Panc1 (cell line): ENCODE results near the gene SAMD4B. TPM values are rescaled to one million over a fixed set of nuclear protein-coding genes. Genes with fewer than 3 reads are reported as not detected.
A peak's percentile ranks its signal among the peaks of the same experiment; 100 is the strongest.

ENCODE experiments used
- ATAC-seq: fragments of 200-7000 bp; cut with Tn5 transposase; 2 replicates; pipeline ENCODE4 v1.9.1; 2020; ENCODE audit warnings: mild to moderate bottlenecking, moderate library complexity
- BruUV-seq: library from RNA; stranded (reverse); fragments of 400-500 nt; replicated peaks from 2 replicates; lab custom pipeline; 2021; lab: Mats Ljungman, UMichigan
- CTCF ChIA-PET: fragments of 300-600 bp; sonication (Branson Sonifier 250); formaldehyde crosslinking; loops from one replicate; lab custom pipeline; 2022; ENCODE audit warnings: antibody characterized with exemption; lab: Charles Lee
- POLR2A ChIA-PET: fragments of 300-600 bp; sonication (Branson Sonifier 250); formaldehyde crosslinking; loops from one replicate; lab custom pipeline; 2022; ENCODE audit warnings: antibody characterized with exemption; lab: Charles Lee
- DNase-seq: peaks from one replicate; pipeline ENCODE4 v3.0.0-alpha.2; 2010; ENCODE audit warnings: low read depth, low spot score
- H3K27ac ChIP-seq: 2 replicates; pipeline ENCODE4 v1.5.1; 2011; ENCODE audit warnings: mild to moderate bottlenecking, low read length, inconsistent platforms
- H3K27me3 ChIP-seq: fragments of 200-500 bp; sonication (Bioruptor generic); 2 replicates; pipeline ENCODE4 v1.6.0; 2014; ENCODE audit warnings: low read length, inconsistent platforms; ENCODE audit not compliant: control insufficient read depth, insufficient read depth
- H3K36me3 ChIP-seq: fragments of 200-500 bp; sonication (Bioruptor generic); 2 replicates; pipeline ENCODE4 v1.5.1; 2014; ENCODE audit warnings: inconsistent platforms, mild to moderate bottlenecking, low read length, moderate library complexity; ENCODE audit not compliant: control insufficient read depth, insufficient read depth
- H3K4me1 ChIP-seq: 2 replicates; pipeline ENCODE4 v1.5.1; 2011; ENCODE audit warnings: inconsistent platforms, mild to moderate bottlenecking, low read length, moderate library complexity; ENCODE audit not compliant: control insufficient read depth, insufficient read depth
- H3K4me3 ChIP-seq, 2 experiments: 2 replicates each; pipeline ENCODE4 v1.5.1; 2011 to 2012; ENCODE audit warnings: low read depth in 2 of 2, low read length in 2 of 2, mild to moderate bottlenecking in 2 of 2, inconsistent platforms in 1 of 2, moderate library complexity in 1 of 2
- H3K9me3 ChIP-seq: fragments of 200-500 bp; sonication (Bioruptor generic); 2 replicates; pipeline ENCODE4 v1.5.1; 2014; ENCODE audit warnings: low read depth, mild to moderate bottlenecking, inconsistent platforms, low read length, moderate library complexity; ENCODE audit not compliant: control insufficient read depth, insufficient read depth
- CTCF ChIP-seq: fragments of 450-650 bp; IDR thresholded peaks from 2 replicates; pipeline ENCODE4 v1.5.1; 2017; ENCODE audit warnings: mild to moderate bottlenecking
- POLR2AphosphoS5 ChIP-seq: IDR thresholded peaks from 2 replicates; pipeline ENCODE4 v1.6.1; 2012; ENCODE audit warnings: mild to moderate bottlenecking, low read depth, low read length, moderate library complexity
- SIN3A ChIP-seq: IDR thresholded peaks from 2 replicates; pipeline ENCODE4 v1.6.1; 2012; ENCODE audit warnings: low read depth, mild to moderate bottlenecking, low read length, moderate library complexity, borderline replicate concordance; ENCODE audit not compliant: insufficient read depth
- TCF7L2 ChIP-seq: IDR thresholded peaks from 2 replicates; pipeline ENCODE4 v1.6.1; 2011; ENCODE audit warnings: mild to moderate bottlenecking, low read depth, low read length, inconsistent platforms
- in situ Hi-C: cut with HindIII; loops from 2 replicates; pipeline ENCODE4 v1.10.0; 2016; ENCODE audit warnings: low sequenced_read_pairs, low pct_unique_long_range_greater_than_20kb
- intact Hi-C: fragments of 100-400 bp; cut with micrococcal nuclease; formaldehyde crosslinking; loops from one replicate; pipeline ENCODE4 v1.10.0; 2022; ENCODE audit not compliant: unreplicated experiment
- total RNA-seq: library from RNA; stranded (reverse); gene quantifications from one replicate; pipeline ENCODE4 v1.2.1, GENCODE V29; 2021; ENCODE audit not compliant: unreplicated experiment
- TF ChIP-seq, protein P1 (sequence below), 2 experiments: IDR thresholded peaks; 2 replicates each; pipeline ENCODE4 v1.6.1; 2011 to 2012; ENCODE audit warnings: low read depth in 2 of 2, control low read depth in 1 of 2, low read length in 1 of 2, mild to moderate bottlenecking in 1 of 2, moderate library complexity in 1 of 2; ENCODE audit not compliant: insufficient read depth in 1 of 2

The SAMD4B gene
- total RNA-seq, 1 experiment from 2014 or later = 1,339 TPM

GRCh38 chr19:39355253-39355652 is 13.0 kb downstream of the SAMD4B start:
- DNase-seq (no peak), ATAC-seq (no peak)
- BruUV-seq = no TSS peak
- Histone ChIP-seq H3K36me3 (peaks cover 80% of the 10 kb centered on the region), H3K4me3 (no peak overlapping the region), H3K4me1 (no peaks in the 10 kb centered on the region), H3K9me3 (no peaks in the 10 kb centered on the region), H3K27me3 (no peaks in the 10 kb centered on the region), H3K27ac (no peak overlapping the region)
- TF ChIP-seq SIN3A = no peak
- no peak for TF ChIP-seq TCF7L2
- no peak for TF ChIP-seq CTCF
- TF ChIP-seq POLR2AphosphoS5 = no peak
- TF ChIP-seq, protein P1, sequence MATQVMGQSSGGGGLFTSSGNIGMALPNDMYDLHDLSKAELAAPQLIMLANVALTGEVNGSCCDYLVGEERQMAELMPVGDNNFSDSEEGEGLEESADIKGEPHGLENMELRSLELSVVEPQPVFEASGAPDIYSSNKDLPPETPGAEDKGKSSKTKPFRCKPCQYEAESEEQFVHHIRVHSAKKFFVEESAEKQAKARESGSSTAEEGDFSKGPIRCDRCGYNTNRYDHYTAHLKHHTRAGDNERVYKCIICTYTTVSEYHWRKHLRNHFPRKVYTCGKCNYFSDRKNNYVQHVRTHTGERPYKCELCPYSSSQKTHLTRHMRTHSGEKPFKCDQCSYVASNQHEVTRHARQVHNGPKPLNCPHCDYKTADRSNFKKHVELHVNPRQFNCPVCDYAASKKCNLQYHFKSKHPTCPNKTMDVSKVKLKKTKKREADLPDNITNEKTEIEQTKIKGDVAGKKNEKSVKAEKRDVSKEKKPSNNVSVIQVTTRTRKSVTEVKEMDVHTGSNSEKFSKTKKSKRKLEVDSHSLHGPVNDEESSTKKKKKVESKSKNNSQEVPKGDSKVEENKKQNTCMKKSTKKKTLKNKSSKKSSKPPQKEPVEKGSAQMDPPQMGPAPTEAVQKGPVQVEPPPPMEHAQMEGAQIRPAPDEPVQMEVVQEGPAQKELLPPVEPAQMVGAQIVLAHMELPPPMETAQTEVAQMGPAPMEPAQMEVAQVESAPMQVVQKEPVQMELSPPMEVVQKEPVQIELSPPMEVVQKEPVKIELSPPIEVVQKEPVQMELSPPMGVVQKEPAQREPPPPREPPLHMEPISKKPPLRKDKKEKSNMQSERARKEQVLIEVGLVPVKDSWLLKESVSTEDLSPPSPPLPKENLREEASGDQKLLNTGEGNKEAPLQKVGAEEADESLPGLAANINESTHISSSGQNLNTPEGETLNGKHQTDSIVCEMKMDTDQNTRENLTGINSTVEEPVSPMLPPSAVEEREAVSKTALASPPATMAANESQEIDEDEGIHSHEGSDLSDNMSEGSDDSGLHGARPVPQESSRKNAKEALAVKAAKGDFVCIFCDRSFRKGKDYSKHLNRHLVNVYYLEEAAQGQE (IDR thresholded peaks at IDR 0.05; ENCODE audit: insufficient read depth in 1 of 2, low read depth in 2 of 2, low read length in 1 of 2) = no peak
- in situ Hi-C loops = no loop called here
- POLR2A ChIA-PET = interaction anchor here (0.6 to 4.2 kb wide), 12 partner anchors 8 to 80 kb away, joined by 3 to 67 read pairs (median 6); partner anchors contain the start of genes MED29, PAF1, RPS16 and SAMD4B
- CTCF ChIA-PET = interaction anchor here (0.5 to 2.9 kb wide), 10 partner anchors 8 to 438 kb away, joined by 3 to 10 read pairs (median 5); partner anchors contain the start of gene SAMD4B
- intact Hi-C loops = no loop called here

- H3K36me3 ChIP-seq = peaks cover 88% of the 10 kb centered on the region
- ChIA-PET CTCF (interaction anchor here (0.9 to 2.3 kb wide), 5 partner anchors 10 to 42 kb away, joined by 4 to 8 read pairs (median 6); partner anchors contain the start of gene SAMD4B), POLR2A (interaction anchor here (0.6 to 4.2 kb wide), 7 partner anchors 9 to 435 kb away, joined by 3 to 67 read pairs (median 4); no protein-coding TSS in a partner anchor)
- TF ChIP-seq TCF7L2 (no peak), CTCF (no peak), SIN3A (no peak), POLR2AphosphoS5 (no peak)
- TF ChIP-seq, protein P1 (IDR thresholded peaks at IDR 0.05; ENCODE audit: insufficient read depth in 1 of 2, low read depth in 2 of 2, low read length in 1 of 2) = no peak
- H3K4me1 ChIP-seq = no peaks in the 10 kb centered on the region
- ATAC-seq = peak; percentile 4; the same call in 1 of the 2 replicates
- no peak overlapping the region for H3K4me3 ChIP-seq
- intact Hi-C loops = no loop called here
- no peak for DNase-seq
- BruUV-seq = no TSS peak
- H3K27me3 ChIP-seq = no peaks in the 10 kb centered on the region
- H3K9me3 ChIP-seq = no peaks in the 10 kb centered on the region
- H3K27ac ChIP-seq = no peak overlapping the region
- in situ Hi-C loops = no loop called here
Measured at GRCh38 chr19:39356073-39356472, 13.9 kb downstream of the SAMD4B start.
